22Rv1 (cell line): ENCODE data around the gene VTI1A.

Experiments used
- ZFX ChIP-seq: fragments of 450-650 bp; IDR thresholded peaks from 2 replicates; pipeline ENCODE4 v1.6.1; 2017; ENCODE audit warnings: antibody characterized with exemption, borderline replicate concordance
- TF ChIP-seq, protein P1 (sequence below): fragments of 450-650 bp; IDR thresholded peaks from 2 replicates; pipeline ENCODE4 v1.5.1; 2017; ENCODE audit warnings: mild to moderate bottlenecking

- TF ChIP-seq, protein P1, sequence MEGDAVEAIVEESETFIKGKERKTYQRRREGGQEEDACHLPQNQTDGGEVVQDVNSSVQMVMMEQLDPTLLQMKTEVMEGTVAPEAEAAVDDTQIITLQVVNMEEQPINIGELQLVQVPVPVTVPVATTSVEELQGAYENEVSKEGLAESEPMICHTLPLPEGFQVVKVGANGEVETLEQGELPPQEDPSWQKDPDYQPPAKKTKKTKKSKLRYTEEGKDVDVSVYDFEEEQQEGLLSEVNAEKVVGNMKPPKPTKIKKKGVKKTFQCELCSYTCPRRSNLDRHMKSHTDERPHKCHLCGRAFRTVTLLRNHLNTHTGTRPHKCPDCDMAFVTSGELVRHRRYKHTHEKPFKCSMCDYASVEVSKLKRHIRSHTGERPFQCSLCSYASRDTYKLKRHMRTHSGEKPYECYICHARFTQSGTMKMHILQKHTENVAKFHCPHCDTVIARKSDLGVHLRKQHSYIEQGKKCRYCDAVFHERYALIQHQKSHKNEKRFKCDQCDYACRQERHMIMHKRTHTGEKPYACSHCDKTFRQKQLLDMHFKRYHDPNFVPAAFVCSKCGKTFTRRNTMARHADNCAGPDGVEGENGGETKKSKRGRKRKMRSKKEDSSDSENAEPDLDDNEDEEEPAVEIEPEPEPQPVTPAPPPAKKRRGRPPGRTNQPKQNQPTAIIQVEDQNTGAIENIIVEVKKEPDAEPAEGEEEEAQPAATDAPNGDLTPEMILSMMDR, result no peak
- no peak for TF ChIP-seq ZFX
Observed at GRCh38 chr10:112614586-112614985, 167.6 kb downstream of the VTI1A start.
